ENCODE data around the gene PCNX3. TPM values are rescaled to one million over a fixed set of nuclear protein-coding genes. Genes with fewer than 3 reads are reported as not detected.
A peak's percentile ranks its signal among the peaks of the same experiment; 100 is the strongest.

Gene PCNX3
- total RNA-seq, 2 donors from 2014 or later: 21.8 to 56.7 TPM

DNA sequence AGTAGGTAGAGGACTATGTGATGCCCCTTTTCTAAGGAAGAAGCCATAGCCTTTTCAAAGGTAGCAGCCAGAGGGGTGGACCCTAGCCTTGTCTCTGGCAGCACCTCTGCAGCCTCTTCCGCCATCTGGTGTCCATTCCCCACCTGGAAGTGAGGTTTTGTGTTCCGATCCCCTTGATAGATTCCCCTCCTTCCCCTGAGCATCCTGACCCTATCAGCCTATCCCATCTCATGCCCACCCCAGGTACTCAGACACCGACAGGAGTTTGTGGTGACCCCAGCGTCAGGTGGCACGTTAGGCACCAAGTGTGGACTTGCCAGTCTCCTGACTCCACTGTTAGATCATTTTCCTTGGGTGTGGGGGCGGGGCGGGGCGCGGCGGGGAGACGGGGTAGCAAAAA is 43.6 kb upstream of the PCNX3 start:
- DNase-seq (peak; percentile 51 to 58 (median 52)), ATAC-seq (no peak)
- H3K4me3 ChIP-seq: no peak overlapping the region
- H3K4me1 ChIP-seq: peaks cover 74% of the 10 kb centered on the region
- no peaks in the 10 kb centered on the region for H3K36me3 ChIP-seq (replicated peaks in 1 of 2; ENCODE audit: insufficient read depth in 1 of 2, low read depth in 2 of 2)
- peak overlapping the region; percentile 72 to 94 (median 86) for H3K27ac ChIP-seq
- intact Hi-C loops (cut with DNase I): no loop called here
- WGBS, 2 donors: 0 to 6% methylated on average over 2 to 11 of the region's 11 CpGs
- TF ChIP-seq POLR2A (IDR thresholded peaks at IDR 0.05) (peak in 1 of 3 donors; percentile 19), CTCF (IDR thresholded peaks at IDR 0.05) (peak in 5 of 7 experiments; percentile 4 to 52 (median 44))
- H3K27me3 ChIP-seq: no peaks in the 10 kb centered on the region
- no peaks in the 10 kb centered on the region for H3K9me3 ChIP-seq

DNA sequence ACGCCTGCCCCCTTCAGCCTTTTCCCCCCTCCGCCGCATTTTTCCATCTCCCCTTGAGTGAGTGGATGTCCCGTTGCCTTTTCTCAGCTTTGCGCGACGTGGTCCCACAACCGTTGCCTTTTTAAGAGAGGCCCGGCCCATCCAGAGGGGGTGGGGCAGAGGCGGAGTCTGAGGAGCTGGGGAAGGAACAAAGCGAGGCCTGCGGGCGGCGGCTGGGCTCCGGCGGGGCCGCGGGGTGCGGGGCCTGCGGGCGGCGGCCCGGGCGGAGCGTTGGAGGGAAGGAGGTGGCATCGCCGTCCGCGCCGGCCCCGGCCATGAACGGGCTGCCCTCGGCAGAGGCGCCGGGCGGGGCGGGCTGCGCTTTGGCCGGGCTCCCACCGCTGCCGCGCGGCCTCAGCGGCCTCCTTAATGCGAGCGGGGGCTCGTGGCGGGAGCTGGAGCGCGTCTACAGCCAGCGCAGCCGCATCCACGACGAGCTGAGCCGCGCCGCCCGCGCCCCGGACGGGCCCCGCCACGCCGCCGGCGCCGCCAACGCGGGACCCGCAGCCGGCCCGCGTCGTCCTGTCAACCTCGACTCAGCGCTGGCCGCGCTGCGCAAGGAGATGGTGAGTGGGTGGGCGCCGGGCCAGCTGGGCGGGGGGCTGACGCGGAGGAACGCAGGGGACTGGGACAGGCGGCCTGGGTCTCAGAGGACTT is 43.1 kb upstream of the PCNX3 start, which contains the start of gene FAM89B:
Gene FAM89B, plus strand, starts transcription at position 183 of the 696 bp plus-strand sequence. Its CDS starts 132 bp downstream, at position 315.
- Histone ChIP-seq H3K27me3 (no peaks in the 10 kb centered on the region), H3K9me3 (no peaks in the 10 kb centered on the region), H3K4me3 (peak within 1 kb of the TSS in 1 of 2 donors; percentile 49), H3K27ac (peak within 1 kb of the TSS; percentile 72 to 94 (median 86)), H3K36me3 (replicated peaks in 1 of 2; ENCODE audit: insufficient read depth in 1 of 2, low read depth in 2 of 2) (no peaks in the 10 kb centered on the region), H3K4me1 (peaks cover 76% of the 10 kb centered on the region)
- WGBS, 2 donors: 0 to 1% methylated on average over 8 to 27 of the region's 86 CpGs
- intact Hi-C loops (cut with DNase I): no loop called here
- DNase-seq: peak; percentile 92 to 93 (median 92)
- TF ChIP-seq POLR2A (IDR thresholded peaks at IDR 0.05) (peak in 2 of 3 donors; percentile 25 to 28), CTCF (IDR thresholded peaks at IDR 0.05) (no peak)
- peak; percentile 45 for ATAC-seq

- no peaks in the 10 kb centered on the region for H3K27me3 ChIP-seq
- WGBS, 2 donors: 22 to 27% methylated on average over 13 to 22 of the region's 22 CpGs
- H3K27ac ChIP-seq: peak overlapping the region; percentile 72 to 94 (median 86)
- no peaks in the 10 kb centered on the region for H3K36me3 ChIP-seq (replicated peaks in 1 of 2; ENCODE audit: insufficient read depth in 1 of 2, low read depth in 2 of 2)
- H3K9me3 ChIP-seq: no peaks in the 10 kb centered on the region
- intact Hi-C loops (cut with DNase I): no loop called here
- H3K4me1 ChIP-seq: peaks cover 71% of the 10 kb centered on the region
- peak overlapping the region in 1 of 2 donors; percentile 49 for H3K4me3 ChIP-seq
- DNase-seq (peak; percentile 41 to 60 (median 50)), ATAC-seq (no peak)
- TF ChIP-seq CTCF (IDR thresholded peaks at IDR 0.05) (no peak), POLR2A (IDR thresholded peaks at IDR 0.05) (no peak)
Measured at GRCh38 chr11:65573391-65574079, 42.0 kb upstream of the PCNX3 start.

- H3K4me3 ChIP-seq: peak overlapping the region in 1 of 2 donors; percentile 25
- DNase-seq (peak; percentile 85 to 92 (median 88)), ATAC-seq (peak; percentile 54)
- intact Hi-C loops (cut with DNase I): no loop called here
- WGBS, 2 donors: 1 to 2% methylated on average over 25 to 56 of the region's 67 CpGs
- H3K9me3 ChIP-seq: no peaks in the 10 kb centered on the region
- peak overlapping the region; percentile 72 to 94 (median 86) for H3K27ac ChIP-seq
- peaks cover 64% of the 10 kb centered on the region for H3K4me1 ChIP-seq
- no peaks in the 10 kb centered on the region for H3K27me3 ChIP-seq
- no peaks in the 10 kb centered on the region for H3K36me3 ChIP-seq (replicated peaks in 1 of 2; ENCODE audit: insufficient read depth in 1 of 2, low read depth in 2 of 2)
- peak; percentile 68 to 100 (median 93) for TF ChIP-seq CTCF (IDR thresholded peaks at IDR 0.05)
- peak in 1 of 3 donors; percentile 15 for TF ChIP-seq POLR2A (IDR thresholded peaks at IDR 0.05)
Measured at GRCh38 chr11:65574109-65574810, 41.3 kb upstream of the PCNX3 start.

Measured in body of pancreas (tissue), 4 donors.